ENCODE results near the gene CD177.
"Not testable (repeated sequence)": the region's sequence is repeated elsewhere in the genome, so short reads cannot be mapped to it uniquely, and the experiment has no call there.

The CD177 gene

GRCh38 chr19:43353606-43354304 is at the start of gene CD177:
Gene CD177, plus strand, starts transcription at chr19:43353686. Its CDS starts 29 bp downstream, at chr19:43353715.
- DNase-seq (ENCODE audit: low spot score), result no peak

- no peak for DNase-seq (ENCODE audit: low spot score)
Measured at GRCh38 chr19:43305642-43306041, 47.8 kb upstream of the CD177 start.

GRCh38 chr19:43306097-43306496 is 47.4 kb upstream of the CD177 start:
- DNase-seq (ENCODE audit: low spot score), result no peak

- no peak for DNase-seq (ENCODE audit: low spot score)
Measured at GRCh38 chr19:43308244-43308815, 45.2 kb upstream of the CD177 start.

GRCh38 chr19:43309466-43309865 is 44.0 kb upstream of the CD177 start:
- DNase-seq (ENCODE audit: low spot score), result no peak

GRCh38 chr19:43310221-43310620 is 43.3 kb upstream of the CD177 start:
- DNase-seq (ENCODE audit: low spot score), result no peak

GRCh38 chr19:43311256-43311655 is 42.2 kb upstream of the CD177 start:
- no peak for DNase-seq (ENCODE audit: low spot score)

GRCh38 chr19:43311706-43312105 is 41.8 kb upstream of the CD177 start:
- no peak for DNase-seq (ENCODE audit: low spot score)

- DNase-seq (ENCODE audit: low spot score), result no peak
Measured at GRCh38 chr19:43313711-43314495, 39.6 kb upstream of the CD177 start.

GRCh38 chr19:43315851-43316250 is 37.6 kb upstream of the CD177 start:
- no peak for DNase-seq (ENCODE audit: low spot score)

GRCh38 chr19:43316591-43317319 is 36.7 kb upstream of the CD177 start:
- DNase-seq (ENCODE audit: low spot score), result no peak

GRCh38 chr19:43318203-43318602 is 35.3 kb upstream of the CD177 start:
- DNase-seq (ENCODE audit: low spot score), result no peak

- no peak for DNase-seq (ENCODE audit: low spot score)
Measured at GRCh38 chr19:43318796-43319314, 34.6 kb upstream of the CD177 start.

- DNase-seq (ENCODE audit: low spot score), result no peak
Measured at GRCh38 chr19:43320546-43320945, 32.9 kb upstream of the CD177 start.

GRCh38 chr19:43326761-43327160 is 26.7 kb upstream of the CD177 start:
- DNase-seq (ENCODE audit: low spot score), result not testable (repeated sequence)

- not testable (repeated sequence) for DNase-seq (ENCODE audit: low spot score)
Measured at GRCh38 chr19:43328561-43328960, 24.9 kb upstream of the CD177 start.

- not testable (repeated sequence) for DNase-seq (ENCODE audit: low spot score)
Measured at GRCh38 chr19:43329049-43329448, 24.4 kb upstream of the CD177 start.

GRCh38 chr19:43329989-43330388 is 23.5 kb upstream of the CD177 start:
- no peak for DNase-seq (ENCODE audit: low spot score)

- DNase-seq (ENCODE audit: low spot score), result no peak
Measured at GRCh38 chr19:43330726-43331434, 22.6 kb upstream of the CD177 start.

- no peak for DNase-seq (ENCODE audit: low spot score)
Measured at GRCh38 chr19:43331435-43332010, 22.0 kb upstream of the CD177 start.

Data from hematopoietic multipotent progenitor cell treated with erythropoietin and hydrocortisone succinate and interleukin-3 and kit ligand, for 15 days (in vitro differentiated cells).